HL-60 (cell line): ENCODE data around the gene CSF1.

Source experiments
- CTCF ChIP-seq: IDR thresholded peaks from one replicate; pipeline ENCODE4 v1.5.1; 2011; ENCODE audit warnings: low read length, control low read depth, inconsistent platforms; ENCODE audit not compliant: insufficient read depth
- REST ChIP-seq: IDR thresholded peaks from 2 replicates; pipeline ENCODE4 v1.6.1; 2012; ENCODE audit warnings: low read depth; ENCODE audit not compliant: insufficient replicate concordance

GRCh38 chr1:109864047-109864822, 46.4 kb upstream of the CSF1 start:
- TF ChIP-seq CTCF = no peak
- no peak for TF ChIP-seq REST
